HT1080 (cell line): ENCODE data around the gene LRRC49. TPM values are rescaled to one million over a fixed set of nuclear protein-coding genes. Genes with fewer than 3 reads are reported as not detected.
"Not testable (repeated sequence)": the region's sequence is repeated elsewhere in the genome, so short reads cannot be mapped to it uniquely, and the experiment has no call there.

Experiments
- DNase-seq: peaks from one replicate; pipeline ENCODE4 v3.0.0-alpha.2; 2015; ENCODE audit warnings: low read depth
- total RNA-seq: library from RNA; depleted of rRNA; stranded (reverse); fragments of >200 nt; shearing (Covaris generic); gene quantifications from 2 replicates; pipeline ENCODE4 v1.2.3, GENCODE V29; 2014

LRRC49 gene
- total RNA-seq, 1 experiment from 2014 or later = 6.7 TPM

GRCh38 chr15:70920981-70921696, 28.5 kb downstream of the LRRC49 start:
- DNase-seq = no peak

GRCh38 chr15:70922119-70922518, 29.5 kb downstream of the LRRC49 start:
- DNase-seq = no peak

GRCh38 chr15:70923311-70924080, 30.9 kb downstream of the LRRC49 start:
- DNase-seq = no peak

- DNase-seq = not testable (repeated sequence)
Observed at GRCh38 chr15:70926914-70927313, 34.3 kb downstream of the LRRC49 start.

- no peak for DNase-seq
Observed at GRCh38 chr15:70931821-70932220, 39.2 kb downstream of the LRRC49 start.

GRCh38 chr15:70932397-70932796, 39.8 kb downstream of the LRRC49 start:
- DNase-seq = peak; percentile 2

GRCh38 chr15:70933411-70933810, 40.8 kb downstream of the LRRC49 start:
- DNase-seq = no peak

GRCh38 chr15:70935631-70936030, 43.0 kb downstream of the LRRC49 start:
- no peak for DNase-seq

GRCh38 chr15:70936326-70936725, 43.7 kb downstream of the LRRC49 start:
- no peak for DNase-seq

- not testable (repeated sequence) for DNase-seq
Observed at GRCh38 chr15:70943285-70943684, 50.7 kb downstream of the LRRC49 start.

- no peak for DNase-seq
Observed at GRCh38 chr15:70947351-70948335, 55.0 kb downstream of the LRRC49 start.

- no peak for DNase-seq
Observed at GRCh38 chr15:70950953-70951352, 58.3 kb downstream of the LRRC49 start.

- DNase-seq = no peak
Observed at GRCh38 chr15:70954171-70954570, 61.5 kb downstream of the LRRC49 start.

GRCh38 chr15:70954733-70955132, 62.1 kb downstream of the LRRC49 start:
- no peak for DNase-seq

GRCh38 chr15:70955151-70955550, 62.5 kb downstream of the LRRC49 start:
- peak; percentile 61 for DNase-seq

GRCh38 chr15:70956201-70956995, 63.8 kb downstream of the LRRC49 start:
- peak; percentile 3 for DNase-seq

- no peak for DNase-seq
Observed at GRCh38 chr15:70962084-70962483, 69.5 kb downstream of the LRRC49 start.

GRCh38 chr15:70963199-70963598, 70.6 kb downstream of the LRRC49 start:
- DNase-seq = no peak

GRCh38 chr15:70964058-70964457, 71.4 kb downstream of the LRRC49 start:
- no peak for DNase-seq

GRCh38 chr15:70964686-70965085, 72.1 kb downstream of the LRRC49 start:
- DNase-seq = no peak

GRCh38 chr15:70967646-70968045, 75.0 kb downstream of the LRRC49 start:
- DNase-seq = no peak
